Kidney (tissue), 14 donors: Measurements from ENCODE around the gene CASQ2. TPM values are rescaled to one million over a fixed set of nuclear protein-coding genes. Genes with fewer than 3 reads are reported as not detected.

ENCODE experiments used
- DNase-seq, 5 donors: peaks; one replicate each; pipeline ENCODE4 v3.0.0-alpha.2; 2013 to 2020
- FAIRE-seq: peaks from 2 replicates; lab custom pipeline; 2012; peaks lifted over from hg19 to GRCh38; lab: Jason Lieb, UNC
- H3K27ac ChIP-seq, 2 donors: one replicate each; pipeline ENCODE4 v1.7.0; 2013; ENCODE audit warnings: low read depth in 2 of 2, low read length in 2 of 2, inconsistent platforms in 1 of 2
- H3K27me3 ChIP-seq: one replicate; pipeline ENCODE4 v1.7.1; 2013; ENCODE audit warnings: low read length, inconsistent platforms; ENCODE audit not compliant: control insufficient read depth, insufficient read depth
- H3K36me3 ChIP-seq, 3 donors: one replicate each; pipeline versions ENCODE4 v1.7.0 to v1.7.1; 2013; ENCODE audit warnings: low read length in 3 of 3, control low read depth in 1 of 3, inconsistent platforms in 1 of 3; ENCODE audit not compliant: insufficient read depth in 3 of 3, control insufficient read depth in 2 of 3
- H3K4me1 ChIP-seq, 3 donors: one replicate each; pipeline versions ENCODE4 v1.7.0 to v1.7.1; 2013; ENCODE audit warnings: low read length in 3 of 3, inconsistent platforms in 1 of 3, low read depth in 1 of 3; ENCODE audit not compliant: control insufficient read depth in 2 of 3, insufficient read depth in 2 of 3
- H3K4me3 ChIP-seq, 3 donors: one replicate each; pipeline versions ENCODE4 v1.7.0 to v1.8.1; 2013; ENCODE audit warnings: low read length in 3 of 3, control low read depth in 1 of 3, inconsistent platforms in 1 of 3
- H3K9ac ChIP-seq, 3 donors: one replicate each; pipeline versions ENCODE4 v1.7.0 to v1.7.1; 2013; ENCODE audit warnings: low read length in 3 of 3, control low read depth in 1 of 3, inconsistent platforms in 1 of 3
- H3K9me3 ChIP-seq, 3 donors: one replicate each; pipeline versions ENCODE4 v1.7.0 to v1.7.1; 2013; ENCODE audit warnings: low read length in 3 of 3, control low read depth in 1 of 3, inconsistent platforms in 1 of 3; ENCODE audit not compliant: control insufficient read depth in 2 of 3, insufficient read depth in 1 of 3
- CTCF ChIP-seq: IDR thresholded peaks from 3 replicates; pipeline ENCODE4 v1.5.1; 2012; ENCODE audit warnings: mild to moderate bottlenecking, moderate library complexity, borderline replicate concordance; ENCODE audit not compliant: insufficient read depth; ENCODE audit errors: extremely low read depth
- intact Hi-C: fragments of 100-400 bp; cut with DNase I; formaldehyde crosslinking; loops from one replicate; pipeline ENCODE4 v1.11.1; 2022
- polyA plus RNA-seq: library from polyadenylated mRNA; stranded (reverse); fragments of 350-450 nt; fragmentation: Illumina TruSeq; extraction: RNeasy Lipid Tissue Mini Kit (QIAGEN cat#74804); gene quantifications from one replicate; pipeline ENCODE4 v1.2.3, GENCODE V29; 2014; ENCODE audit warnings: low read depth, low replicate concordance; ENCODE audit not compliant: insufficient read depth
- total RNA-seq: library from RNA; stranded (reverse); fragmentation: NEBNext Ultra II Directional; extraction: Animal tissue kit (Norgen Biotek cat#: 25700); gene quantifications from one replicate; pipeline ENCODE4 v1.2.1, GENCODE V29; 2021
- donor health status: control.
- donor health status: control.
- donor health status: control.
- donor health status: control.
- donor health status: control.
- donor health status: DM: yes; HTN: yes; CAD: no.
- donor health status: Normal renal cell carcinoma (clear cell type).

CASQ2 gene
- total and polyA plus RNA-seq, 2 donors from 2014 or later: 2.3 to 2.6 TPM

- intact Hi-C loops: no loop called here
- DNase-seq (no peak), FAIRE-seq (no peak)
- TF ChIP-seq CTCF: no peak
- Histone ChIP-seq H3K4me1 (no peaks in the 10 kb centered on the region), H3K27ac (no peak overlapping the region), H3K9ac (no peak overlapping the region), H3K4me3 (no peak overlapping the region), H3K27me3 (no peaks in the 10 kb centered on the region), H3K9me3 (no peaks in the 10 kb centered on the region), H3K36me3 (no peaks in the 10 kb centered on the region)
These were observed 45.2 kb upstream of the CASQ2 start for GRCh38 chr1:115813727-115814126.

GRCh38 chr1:115811140-115811828 is 42.8 kb upstream of the CASQ2 start:
- Histone ChIP-seq H3K9ac (no peak overlapping the region), H3K4me1 (no peaks in the 10 kb centered on the region), H3K27me3 (no peaks in the 10 kb centered on the region), H3K4me3 (no peak overlapping the region), H3K9me3 (no peaks in the 10 kb centered on the region), H3K36me3 (no peaks in the 10 kb centered on the region), H3K27ac (no peak overlapping the region)
- no peak for DNase-seq
- intact Hi-C loops: no loop called here
- no peak for FAIRE-seq
- TF ChIP-seq CTCF: no peak

DNA sequence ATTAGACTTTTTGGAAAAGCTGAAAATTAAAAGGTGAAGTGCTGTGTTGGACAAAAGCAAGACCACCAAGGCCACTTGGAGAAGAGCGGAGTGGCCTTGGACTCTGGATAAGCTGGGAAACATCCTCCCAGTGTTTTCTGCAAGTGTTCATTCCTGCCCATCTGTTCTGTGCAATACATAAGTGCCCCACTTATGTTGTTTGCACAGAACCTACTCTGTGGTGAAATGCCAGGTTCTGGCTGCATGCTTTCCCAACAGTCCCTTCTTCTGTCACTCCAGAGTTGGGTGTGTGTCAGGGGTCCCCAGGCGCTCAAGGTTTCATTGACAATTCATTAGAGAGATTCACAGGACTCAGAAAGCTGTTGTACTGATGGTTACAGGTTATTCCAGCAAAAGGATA is 42.1 kb upstream of the CASQ2 start:
- no peak overlapping the region for H3K27ac ChIP-seq
- FAIRE-seq (no peak), DNase-seq (no peak)
- no peaks in the 10 kb centered on the region for H3K4me1 ChIP-seq
- H3K4me3 ChIP-seq: no peak overlapping the region
- H3K9ac ChIP-seq: no peak overlapping the region
- intact Hi-C loops: no loop called here
- TF ChIP-seq CTCF: no peak
- no peaks in the 10 kb centered on the region for H3K36me3 ChIP-seq
- no peaks in the 10 kb centered on the region for H3K9me3 ChIP-seq
- H3K27me3 ChIP-seq: no peaks in the 10 kb centered on the region

GRCh38 chr1:115809847-115810246 is 41.3 kb upstream of the CASQ2 start:
- TF ChIP-seq CTCF: no peak
- Histone ChIP-seq H3K27ac (no peak overlapping the region), H3K36me3 (no peaks in the 10 kb centered on the region), H3K9ac (no peak overlapping the region), H3K27me3 (no peaks in the 10 kb centered on the region), H3K4me3 (no peak overlapping the region), H3K4me1 (no peaks in the 10 kb centered on the region), H3K9me3 (no peaks in the 10 kb centered on the region)
- DNase-seq: no peak
- intact Hi-C loops: loop anchor here (10.0 kb wide), 1 partner anchor 175 kb away; no protein-coding TSS in a partner anchor
- no peak for FAIRE-seq
